Ishikawa (cell line): Measurements from ENCODE around the gene PLEKHO2.

Experiments
- CEBPB ChIP-seq: IDR thresholded peaks from 2 replicates; pipeline ENCODE4 v1.6.1; 2012
- CREB1 ChIP-seq: IDR thresholded peaks from 2 replicates; pipeline ENCODE4 v1.6.1; 2012; ENCODE audit warnings: low read depth
- EGR1 ChIP-seq: IDR thresholded peaks from 2 replicates; pipeline ENCODE4 v1.6.1; 2012
- EP300 ChIP-seq: IDR thresholded peaks from 2 replicates; pipeline ENCODE4 v1.6.1; 2012; ENCODE audit warnings: borderline replicate concordance
- FOXM1 ChIP-seq: IDR thresholded peaks from 2 replicates; pipeline ENCODE4 v1.6.1; 2012; ENCODE audit warnings: low read depth, borderline replicate concordance
- NFIC ChIP-seq: IDR thresholded peaks from 2 replicates; pipeline ENCODE4 v1.6.1; 2012
- RAD21 ChIP-seq: IDR thresholded peaks from 2 replicates; pipeline ENCODE4 v1.6.1; 2012; ENCODE audit warnings: low read depth
- REST ChIP-seq: IDR thresholded peaks from 2 replicates; pipeline ENCODE4 v1.6.1; 2012; ENCODE audit warnings: low read depth, mild to moderate bottlenecking
- TAF1 ChIP-seq: IDR thresholded peaks from 2 replicates; pipeline ENCODE4 v1.6.1; 2012; ENCODE audit warnings: low read depth, mild to moderate bottlenecking
- TCF12 ChIP-seq: IDR thresholded peaks from 2 replicates; pipeline ENCODE4 v1.6.1; 2012; ENCODE audit warnings: low read depth
- TEAD4 ChIP-seq: IDR thresholded peaks from 2 replicates; pipeline ENCODE4 v1.6.1; 2012
- USF1 ChIP-seq: IDR thresholded peaks from 2 replicates; pipeline ENCODE4 v1.6.1; 2012
- YY1 ChIP-seq: IDR thresholded peaks from 2 replicates; pipeline ENCODE4 v1.6.1; 2012; ENCODE audit warnings: low read depth
- ZBTB7A ChIP-seq: IDR thresholded peaks from 2 replicates; pipeline ENCODE4 v1.6.1; 2012; ENCODE audit warnings: low read depth
- TF ChIP-seq, protein P1 (sequence below): IDR thresholded peaks from 2 replicates; pipeline ENCODE4 v1.6.1; 2012

Gene PLEKHO2

GRCh38 chr15:64917211-64917610 is 75.5 kb downstream of the PLEKHO2 start:
- TF ChIP-seq TAF1 (no peak), CREB1 (no peak), CEBPB (no peak), ZBTB7A (no peak), TEAD4 (no peak), YY1 (no peak), FOXM1 (no peak), USF1 (no peak), EGR1 (no peak), REST (no peak), TCF12 (no peak), RAD21 (no peak), EP300 (no peak), NFIC (no peak)
- TF ChIP-seq, protein P1, sequence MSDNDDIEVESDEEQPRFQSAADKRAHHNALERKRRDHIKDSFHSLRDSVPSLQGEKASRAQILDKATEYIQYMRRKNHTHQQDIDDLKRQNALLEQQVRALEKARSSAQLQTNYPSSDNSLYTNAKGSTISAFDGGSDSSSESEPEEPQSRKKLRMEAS: no peak
